Mesothelial cell of epicardium (in vitro differentiated cells): ENCODE data around the gene KCNIP2. TPM values are rescaled to one million over a fixed set of nuclear protein-coding genes. Genes with fewer than 3 reads are reported as not detected.

ENCODE experiments used
- DNase-seq, 2 experiments: peaks; one replicate each; pipeline ENCODE4 v3.0.0; 2021; ENCODE audit warnings: low spot score in 2 of 2; ENCODE audit not compliant: unreplicated experiment in 2 of 2
- H3K27ac Mint-ChIP-seq: 2 replicates; pipeline ENCODE4 v1.8.0; 2021; ENCODE audit warnings: mixed read lengths
- H3K27me3 Mint-ChIP-seq: 2 replicates; pipeline ENCODE4 v1.8.0; 2021; ENCODE audit warnings: low read depth, mixed read lengths
- H3K36me3 Mint-ChIP-seq: 2 replicates; pipeline ENCODE4 v1.8.0; 2021; ENCODE audit warnings: mixed read lengths
- H3K4me1 Mint-ChIP-seq: 2 replicates; pipeline ENCODE4 v1.8.0; 2021; ENCODE audit warnings: mixed read lengths
- H3K4me3 Mint-ChIP-seq: 2 replicates; pipeline ENCODE4 v1.8.0; 2021; ENCODE audit warnings: mild to moderate bottlenecking, moderate library complexity, mixed read lengths
- H3K9me3 Mint-ChIP-seq: 2 replicates; pipeline ENCODE4 v1.8.0; 2021; ENCODE audit warnings: mixed read lengths
- CTCF ChIP-seq: fragments of 200-600 bp; sonication (generic); IDR thresholded peaks from one replicate; pipeline ENCODE4 v1.5.0; 2021; ENCODE audit warnings: antibody characterized with exemption; ENCODE audit not compliant: unreplicated experiment
- total RNA-seq: library from RNA; stranded (reverse); gene quantifications from 3 replicates; pipeline ENCODE4 v1.2.1, GENCODE V29; 2021

The KCNIP2 gene
- total RNA-seq, 1 donor from 2014 or later = 6.8 TPM

GRCh38 chr10:101828766-101829551 lies 14.6 kb downstream of the KCNIP2 start:
- Mint-ChIP-seq H3K27ac (no peak overlapping the region), H3K4me3 (peak overlapping the region; percentile 52), H3K27me3 (no peaks in the 10 kb centered on the region), H3K36me3 (peaks cover 4% of the 10 kb centered on the region), H3K4me1 (peaks cover 31% of the 10 kb centered on the region), H3K9me3 (no peaks in the 10 kb centered on the region)
- TF ChIP-seq CTCF = no peak
- no peak for DNase-seq

GRCh38 chr10:101827919-101828600 lies 15.5 kb downstream of the KCNIP2 start:
- no peaks in the 10 kb centered on the region for H3K9me3 Mint-ChIP-seq
- H3K4me1 Mint-ChIP-seq = peaks cover 31% of the 10 kb centered on the region
- H3K4me3 Mint-ChIP-seq = no peak overlapping the region
- H3K36me3 Mint-ChIP-seq = peaks cover 4% of the 10 kb centered on the region
- no peak overlapping the region for H3K27ac Mint-ChIP-seq
- no peak for DNase-seq
- no peaks in the 10 kb centered on the region for H3K27me3 Mint-ChIP-seq
- no peak for TF ChIP-seq CTCF

GRCh38 chr10:101826852-101827434 lies 16.7 kb downstream of the KCNIP2 start:
- Mint-ChIP-seq H3K27me3 (no peaks in the 10 kb centered on the region), H3K27ac (no peak overlapping the region), H3K9me3 (no peaks in the 10 kb centered on the region), H3K4me3 (no peak overlapping the region), H3K4me1 (peaks cover 27% of the 10 kb centered on the region), H3K36me3 (peaks cover 4% of the 10 kb centered on the region)
- no peak for DNase-seq
- TF ChIP-seq CTCF = no peak

- no peaks in the 10 kb centered on the region for H3K27me3 Mint-ChIP-seq
- H3K27ac Mint-ChIP-seq = no peak overlapping the region
- no peaks in the 10 kb centered on the region for H3K9me3 Mint-ChIP-seq
- no peak for TF ChIP-seq CTCF
- no peak overlapping the region for H3K4me3 Mint-ChIP-seq
- peaks cover 7% of the 10 kb centered on the region for H3K4me1 Mint-ChIP-seq
- no peak for DNase-seq
- peaks cover 4% of the 10 kb centered on the region for H3K36me3 Mint-ChIP-seq
Observed at GRCh38 chr10:101824736-101825135, 18.9 kb downstream of the KCNIP2 start.

- no peak for TF ChIP-seq CTCF
- Mint-ChIP-seq H3K9me3 (no peaks in the 10 kb centered on the region), H3K27me3 (no peaks in the 10 kb centered on the region), H3K4me3 (peak overlapping the region; percentile 98), H3K36me3 (no peaks in the 10 kb centered on the region), H3K27ac (peak overlapping the region; percentile 99), H3K4me1 (peaks cover 33% of the 10 kb centered on the region)
- DNase-seq = peak in 1 of 2 experiments; percentile 50
Observed at GRCh38 chr10:101818872-101819633, 24.5 kb downstream of the KCNIP2 start.
